Activated CD8-positive, alpha-beta T cell treated with anti-CD3 and anti-CD28 coated beads for 36 hours (primary cell): ENCODE measurements around the gene NMBR. TPM values are rescaled to one million over a fixed set of nuclear protein-coding genes. Genes with fewer than 3 reads are reported as not detected.
"Not testable (repeated sequence)": the region's sequence is repeated elsewhere in the genome, so short reads cannot be mapped to it uniquely, and the experiment has no call there.

ENCODE experiments used
- ATAC-seq: fragments of 200-7000 bp; cut with Tn5 transposase; one replicate; pipeline ENCODE4 v1.10.0; 2021; ENCODE audit warnings: mild to moderate bottlenecking, moderate library complexity
- CTCF ChIA-PET: fragments of 350-600 bp; sonication (Branson Sonifier 250); formaldehyde crosslinking; loops from one replicate; lab custom pipeline; 2021; ENCODE audit warnings: antibody characterized with exemption; lab: Charles Lee
- POLR2A ChIA-PET: fragments of 350-600 bp; sonication (Branson Sonifier 250); formaldehyde crosslinking; loops from one replicate; lab custom pipeline; 2021; ENCODE audit warnings: antibody characterized with exemption; lab: Charles Lee
- DNase-seq: peaks from one replicate; pipeline ENCODE4 v3.0.0-alpha.2; 2020
- H3K27ac Mint-ChIP-seq: one replicate; pipeline ENCODE4 v1.8.0; 2021; ENCODE audit warnings: mild to moderate bottlenecking, mixed read lengths
- H3K27me3 Mint-ChIP-seq: one replicate; pipeline ENCODE4 v1.8.0; 2021; ENCODE audit warnings: mixed read lengths
- H3K36me3 Mint-ChIP-seq: one replicate; pipeline ENCODE4 v1.8.0; 2021; ENCODE audit warnings: low read depth, mixed read lengths
- H3K4me1 Mint-ChIP-seq: one replicate; pipeline ENCODE4 v1.8.0; 2021; ENCODE audit warnings: low read depth, mixed read lengths
- H3K4me3 Mint-ChIP-seq: one replicate; pipeline ENCODE4 v1.8.0; 2021; ENCODE audit warnings: mild to moderate bottlenecking, moderate library complexity, mixed read lengths
- H3K9me3 Mint-ChIP-seq: one replicate; pipeline ENCODE4 v1.8.0; 2021; ENCODE audit warnings: mixed read lengths
- intact Hi-C: fragments of 100-400 bp; cut with micrococcal nuclease; formaldehyde crosslinking; loops from one replicate; pipeline ENCODE4 v1.10.0; 2022
- total RNA-seq, 2 experiments: library from RNA; stranded (reverse); gene quantifications; one replicate each; pipeline ENCODE4 v1.2.3, GENCODE V29; 2021
- TF ChIP-seq, protein P1 (sequence below): fragments of 200-600 bp; IDR thresholded peaks from one replicate; pipeline ENCODE4 v1.8.0; 2022; ENCODE audit warnings: antibody characterized with exemption, mild to moderate bottlenecking

The NMBR gene
- total RNA-seq, 2 experiments from 2014 or later: not detected

DNA sequence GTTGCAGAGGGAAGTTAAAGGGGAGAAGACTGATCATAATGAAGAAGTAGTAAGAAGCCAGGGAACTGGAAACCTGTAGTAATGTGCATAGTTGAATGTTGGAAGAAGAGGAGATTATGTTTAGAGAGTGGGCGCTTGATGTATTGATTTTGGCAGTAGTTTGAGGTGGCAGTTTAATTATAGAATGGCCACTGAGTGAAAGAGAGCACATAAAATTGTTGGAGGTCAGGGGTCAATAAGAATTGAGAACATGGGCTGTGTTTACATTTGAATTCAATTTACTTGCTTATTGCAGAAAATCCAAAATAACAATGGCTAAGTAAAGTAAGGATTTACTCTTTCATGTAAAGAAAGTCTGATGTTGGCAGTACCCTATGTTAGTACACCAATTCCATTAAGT, 15.9 kb upstream of the NMBR start:
- no peak for DNase-seq
- H3K4me1 Mint-ChIP-seq: peaks cover 29% of the 10 kb centered on the region
- H3K36me3 Mint-ChIP-seq: peaks cover 11% of the 10 kb centered on the region
- no peaks in the 10 kb centered on the region for H3K27me3 Mint-ChIP-seq
- H3K27ac Mint-ChIP-seq: no peak overlapping the region
- TF ChIP-seq, protein P1, sequence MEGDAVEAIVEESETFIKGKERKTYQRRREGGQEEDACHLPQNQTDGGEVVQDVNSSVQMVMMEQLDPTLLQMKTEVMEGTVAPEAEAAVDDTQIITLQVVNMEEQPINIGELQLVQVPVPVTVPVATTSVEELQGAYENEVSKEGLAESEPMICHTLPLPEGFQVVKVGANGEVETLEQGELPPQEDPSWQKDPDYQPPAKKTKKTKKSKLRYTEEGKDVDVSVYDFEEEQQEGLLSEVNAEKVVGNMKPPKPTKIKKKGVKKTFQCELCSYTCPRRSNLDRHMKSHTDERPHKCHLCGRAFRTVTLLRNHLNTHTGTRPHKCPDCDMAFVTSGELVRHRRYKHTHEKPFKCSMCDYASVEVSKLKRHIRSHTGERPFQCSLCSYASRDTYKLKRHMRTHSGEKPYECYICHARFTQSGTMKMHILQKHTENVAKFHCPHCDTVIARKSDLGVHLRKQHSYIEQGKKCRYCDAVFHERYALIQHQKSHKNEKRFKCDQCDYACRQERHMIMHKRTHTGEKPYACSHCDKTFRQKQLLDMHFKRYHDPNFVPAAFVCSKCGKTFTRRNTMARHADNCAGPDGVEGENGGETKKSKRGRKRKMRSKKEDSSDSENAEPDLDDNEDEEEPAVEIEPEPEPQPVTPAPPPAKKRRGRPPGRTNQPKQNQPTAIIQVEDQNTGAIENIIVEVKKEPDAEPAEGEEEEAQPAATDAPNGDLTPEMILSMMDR: no peak
- ATAC-seq: no peak
- no peak overlapping the region for H3K4me3 Mint-ChIP-seq
- CTCF ChIA-PET: no interaction called here
- intact Hi-C loops: no loop called here
- no peaks in the 10 kb centered on the region for H3K9me3 Mint-ChIP-seq
- POLR2A ChIA-PET: no interaction called here

DNA sequence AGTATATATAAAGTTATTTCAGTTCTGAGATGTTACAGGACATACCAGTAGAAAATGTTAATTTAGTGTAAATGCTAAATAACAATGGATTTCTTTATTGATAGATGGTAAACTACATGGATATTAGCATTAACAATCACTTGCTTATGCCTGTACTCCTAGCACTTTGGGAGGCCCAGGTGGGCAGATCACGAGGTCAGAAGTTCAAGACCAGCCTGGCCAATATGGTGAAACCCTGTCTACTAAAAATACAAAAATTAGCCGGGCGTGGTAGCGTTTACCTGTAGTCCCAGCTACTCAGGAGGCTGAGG, 9.8 kb upstream of the NMBR start:
- H3K4me3 Mint-ChIP-seq, DNase-seq, H3K27ac Mint-ChIP-seq, H3K9me3 Mint-ChIP-seq, ATAC-seq, H3K27me3 Mint-ChIP-seq, intact Hi-C loops, H3K36me3 Mint-ChIP-seq: not testable (repeated sequence)
- CTCF ChIA-PET: interaction anchor here (0.7 to 5.3 kb wide), 26 partner anchors 8 to 536 kb away, joined by 3 to 54 read pairs (median 6); partner anchors contain the start of genes NMBR and VTA1
- POLR2A ChIA-PET: interaction anchor here (0.9 kb wide), 1 partner anchor 52 kb away, joined by 3 read pairs; no protein-coding TSS in a partner anchor
- H3K4me1 Mint-ChIP-seq: peaks cover 51% of the 10 kb centered on the region

DNA sequence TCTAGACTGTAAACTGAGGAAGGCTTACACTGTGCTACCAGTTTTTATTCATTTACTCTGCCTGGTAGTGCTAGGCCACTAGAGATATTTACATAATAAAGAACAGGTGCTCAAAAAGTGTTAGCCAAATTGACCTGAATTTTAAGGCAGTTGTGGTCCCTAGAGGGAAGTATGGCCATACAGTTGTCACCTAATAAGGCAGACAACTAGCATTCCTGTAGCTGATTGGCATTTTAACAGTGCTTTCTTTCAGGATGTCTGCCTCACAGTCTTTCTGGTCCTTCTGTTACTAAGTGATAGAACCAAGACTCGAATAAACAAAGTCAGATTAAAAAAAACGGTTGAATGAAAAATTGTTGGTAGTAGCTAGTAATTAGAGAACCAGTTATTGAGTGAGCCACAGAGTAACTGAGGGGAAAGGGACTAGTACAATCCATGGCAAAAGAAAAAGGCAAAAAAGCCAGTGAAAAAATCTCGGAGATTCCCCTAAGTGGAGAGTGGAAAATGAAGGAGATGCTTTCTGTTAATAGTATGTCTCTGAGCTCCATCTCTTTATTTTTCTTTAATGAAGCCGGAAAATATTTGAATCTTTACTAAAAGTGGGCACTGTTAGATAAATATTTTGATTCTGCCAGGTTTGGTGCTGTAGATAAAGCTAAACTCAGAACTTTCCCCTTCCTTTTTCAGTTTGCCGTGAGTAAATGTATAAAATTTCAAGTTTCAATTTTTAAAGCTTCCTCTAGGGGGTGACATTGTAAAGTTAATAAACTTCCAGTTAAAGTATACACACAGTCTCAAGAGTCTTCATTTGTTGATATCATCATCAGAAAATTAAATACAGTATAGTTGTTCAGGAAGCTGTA, 9.2 kb upstream of the NMBR start:
- Mint-ChIP-seq H3K27me3 (no peaks in the 10 kb centered on the region), H3K4me1 (peaks cover 53% of the 10 kb centered on the region), H3K4me3 (peak overlapping the region; percentile 0), H3K36me3 (peaks cover 1% of the 10 kb centered on the region), H3K27ac (no peak overlapping the region), H3K9me3 (no peaks in the 10 kb centered on the region)
- intact Hi-C loops: no loop called here
- peak; percentile 53 for ATAC-seq
- ChIA-PET CTCF (interaction anchor here (0.7 to 5.3 kb wide), 28 partner anchors 9 to 326 kb away, joined by 3 to 54 read pairs (median 6); partner anchors contain the start of genes ADGRG6, NMBR and VTA1), POLR2A (interaction anchor here (0.9 to 1.0 kb wide), 2 partner anchors 9 to 52 kb away, joined by 3 read pairs; partner anchors contain the start of genes NMBR and VTA1)
- DNase-seq: no peak
- TF ChIP-seq, protein P1: peak; percentile 62

DNA sequence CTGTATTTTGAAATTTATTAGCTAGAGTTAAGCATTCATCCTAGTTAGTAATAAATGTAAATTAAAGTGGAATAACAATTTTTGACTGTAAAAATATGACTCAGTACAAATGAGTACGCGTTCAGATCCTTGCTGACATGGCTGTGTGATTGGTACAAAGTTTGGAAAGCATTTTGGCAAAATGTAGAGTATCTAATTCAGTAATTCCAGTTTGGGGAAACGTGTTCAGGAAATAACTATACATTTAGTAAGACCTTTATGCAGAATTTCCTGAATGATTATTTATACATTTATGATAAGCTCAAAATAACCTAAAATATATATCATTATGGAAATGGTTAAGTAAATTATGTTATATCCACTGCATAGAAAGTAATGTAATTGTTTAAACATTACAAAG, 8.2 kb upstream of the NMBR start:
- DNase-seq (no peak), ATAC-seq (no peak)
- no peaks in the 10 kb centered on the region for H3K9me3 Mint-ChIP-seq
- H3K4me3 Mint-ChIP-seq: no peak overlapping the region
- ChIA-PET CTCF (interaction anchor here (0.6 to 5.3 kb wide), 9 partner anchors 10 to 320 kb away, joined by 3 to 54 read pairs (median 11); partner anchors contain the start of genes NMBR and VTA1), POLR2A (interaction anchor here (0.6 to 1.0 kb wide), 2 partner anchors 8 to 378 kb away, joined by 3 read pairs; partner anchors contain the start of genes NMBR and VTA1)
- no peak overlapping the region for H3K27ac Mint-ChIP-seq
- H3K27me3 Mint-ChIP-seq: no peaks in the 10 kb centered on the region
- H3K4me1 Mint-ChIP-seq: peaks cover 59% of the 10 kb centered on the region
- TF ChIP-seq, protein P1: no peak
- H3K36me3 Mint-ChIP-seq: peaks cover 11% of the 10 kb centered on the region
- intact Hi-C loops: no loop called here

DNA sequence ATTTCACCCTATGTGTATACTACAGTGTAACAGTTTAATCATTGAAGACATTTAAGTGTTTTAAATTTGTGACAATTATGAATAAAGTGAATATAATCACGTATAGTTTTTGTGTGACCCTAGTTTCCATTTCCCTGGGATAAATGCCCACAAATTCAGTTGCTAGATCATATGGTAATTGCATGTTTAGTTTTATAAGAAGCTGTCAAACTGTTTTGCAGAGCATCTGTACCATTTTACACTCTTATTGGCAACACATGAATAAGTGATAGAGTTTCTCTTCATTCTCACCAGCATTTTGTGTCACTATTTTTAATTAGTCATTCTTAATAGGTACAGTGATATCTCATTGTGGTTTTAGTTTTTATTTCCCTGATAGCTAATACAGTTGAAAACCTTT, 7.4 kb upstream of the NMBR start:
- ATAC-seq (no peak), DNase-seq (no peak)
- Mint-ChIP-seq H3K27me3 (no peaks in the 10 kb centered on the region), H3K4me3 (no peak overlapping the region), H3K4me1 (peaks cover 61% of the 10 kb centered on the region), H3K27ac (no peak overlapping the region), H3K36me3 (peaks cover 10% of the 10 kb centered on the region), H3K9me3 (no peaks in the 10 kb centered on the region)
- TF ChIP-seq, protein P1: no peak
- intact Hi-C loops: no loop called here
- ChIA-PET POLR2A (no interaction called here), CTCF (interaction anchor here (2.5 to 5.3 kb wide), 3 partner anchors 9 to 321 kb away, joined by 11 to 54 read pairs (median 36); partner anchors contain the start of genes NMBR and VTA1)
